ENCODE measurements around the gene ACACB. TPM values are rescaled to one million over a fixed set of nuclear protein-coding genes. Genes with fewer than 3 reads are reported as not detected.

The ACACB gene
- polyA plus RNA-seq, 3 donors: 15.5 to 17.3 (median 15.6) TPM

- no peak for DNase-seq (ENCODE audit: low read depth in 3 of 3, low spot score in 2 of 3)
Observed at GRCh38 chr12:109292342-109292711, 175.9 kb downstream of the ACACB start.

GRCh38 chr12:109293106-109293505, 176.7 kb downstream of the ACACB start:
- no peak for DNase-seq (ENCODE audit: low read depth in 3 of 3, low spot score in 2 of 3)

- no peak for DNase-seq (ENCODE audit: low read depth in 3 of 3, low spot score in 2 of 3)
Observed at GRCh38 chr12:109294286-109294796, 178.0 kb downstream of the ACACB start.

GRCh38 chr12:109295764-109296425, 179.5 kb downstream of the ACACB start:
- no peak for DNase-seq (ENCODE audit: low read depth in 3 of 3, low spot score in 2 of 3)

GRCh38 chr12:109296431-109296830, 180.0 kb downstream of the ACACB start:
- DNase-seq (ENCODE audit: low read depth in 3 of 3, low spot score in 2 of 3): no peak

- no peak for DNase-seq (ENCODE audit: low read depth in 3 of 3, low spot score in 2 of 3)
Observed at GRCh38 chr12:109299849-109300248, 183.5 kb downstream of the ACACB start.

GRCh38 chr12:109301643-109302168, 185.3 kb downstream of the ACACB start:
- DNase-seq (ENCODE audit: low read depth in 3 of 3, low spot score in 2 of 3): no peak

GRCh38 chr12:109302358-109302757, 186.0 kb downstream of the ACACB start:
- DNase-seq (ENCODE audit: low read depth in 3 of 3, low spot score in 2 of 3): no peak

GRCh38 chr12:109302770-109303169, 186.4 kb downstream of the ACACB start:
- no peak for DNase-seq (ENCODE audit: low read depth in 3 of 3, low spot score in 2 of 3)

GRCh38 chr12:109304485-109304884, 188.1 kb downstream of the ACACB start:
- DNase-seq (ENCODE audit: low read depth in 3 of 3, low spot score in 2 of 3): no peak

GRCh38 chr12:109305547-109305946, 189.2 kb downstream of the ACACB start:
- DNase-seq (ENCODE audit: low read depth in 3 of 3, low spot score in 2 of 3): no peak

GRCh38 chr12:109307051-109307450, 190.7 kb downstream of the ACACB start:
- no peak for DNase-seq (ENCODE audit: low read depth in 3 of 3, low spot score in 2 of 3)

- DNase-seq (ENCODE audit: low read depth in 3 of 3, low spot score in 2 of 3): no peak
Observed at GRCh38 chr12:109308534-109309380, 192.4 kb downstream of the ACACB start, which contains the start of gene FOXN4. Gene FOXN4 (minus strand): TSS chr12:109309284. CDS start chr12:109308321, 963 bp downstream.

GRCh38 chr12:109309381-109310246, 193.2 kb downstream of the ACACB start:
- no peak for DNase-seq (ENCODE audit: low read depth in 3 of 3, low spot score in 2 of 3)

GRCh38 chr12:109310247-109311125, 194.1 kb downstream of the ACACB start:
- DNase-seq (ENCODE audit: low read depth in 3 of 3, low spot score in 2 of 3): no peak

Other genes with a start within 250 kb of the ACACB start
- 1 to 10 TPM; 1.0 to 2.0 (median 1.1) TPM for gene DAO, start 236.5 kb upstream of the ACACB start, polyA plus RNA-seq (ENCODE audit: insufficient read length in 3 of 3)
- gene SVOP, start 95.5 kb upstream of the ACACB start, polyA plus RNA-seq (ENCODE audit: insufficient read length in 3 of 3): under 1 TPM; 0.03 to 0.11 (median 0.08) TPM
- gene USP30, start 64.0 kb upstream of the ACACB start, polyA plus RNA-seq (ENCODE audit: insufficient read length in 3 of 3): 10 to 100 TPM; 20.0 to 24.4 (median 21.8) TPM
- 10 to 100 TPM; 28.1 to 34.3 (median 31.2) TPM for gene ALKBH2, start 23.1 kb upstream of the ACACB start, polyA plus RNA-seq (ENCODE audit: insufficient read length in 3 of 3)
- 10 to 100 TPM; 65.1 to 67.3 (median 66.1) TPM for gene UNG, start 19.0 kb upstream of the ACACB start, polyA plus RNA-seq (ENCODE audit: insufficient read length in 3 of 3)
- gene FOXN4, start 192.7 kb downstream of the ACACB start, polyA plus RNA-seq (ENCODE audit: insufficient read length in 3 of 3): 1 to 10 TPM; 1.1 to 1.8 (median 1.3) TPM
- 1 to 10 TPM; 1.2 to 1.4 (median 1.3) TPM for gene MYO1H, start 231.3 kb downstream of the ACACB start, polyA plus RNA-seq (ENCODE audit: insufficient read length in 3 of 3)

Data from right renal cortex interstitium (tissue), 3 donors.